Measurements from ENCODE around the gene ERCC6.

GRCh38 chr10:49578392-49578791, 39.5 kb upstream of the ERCC6 start:
- TF ChIP-seq, protein P1, sequence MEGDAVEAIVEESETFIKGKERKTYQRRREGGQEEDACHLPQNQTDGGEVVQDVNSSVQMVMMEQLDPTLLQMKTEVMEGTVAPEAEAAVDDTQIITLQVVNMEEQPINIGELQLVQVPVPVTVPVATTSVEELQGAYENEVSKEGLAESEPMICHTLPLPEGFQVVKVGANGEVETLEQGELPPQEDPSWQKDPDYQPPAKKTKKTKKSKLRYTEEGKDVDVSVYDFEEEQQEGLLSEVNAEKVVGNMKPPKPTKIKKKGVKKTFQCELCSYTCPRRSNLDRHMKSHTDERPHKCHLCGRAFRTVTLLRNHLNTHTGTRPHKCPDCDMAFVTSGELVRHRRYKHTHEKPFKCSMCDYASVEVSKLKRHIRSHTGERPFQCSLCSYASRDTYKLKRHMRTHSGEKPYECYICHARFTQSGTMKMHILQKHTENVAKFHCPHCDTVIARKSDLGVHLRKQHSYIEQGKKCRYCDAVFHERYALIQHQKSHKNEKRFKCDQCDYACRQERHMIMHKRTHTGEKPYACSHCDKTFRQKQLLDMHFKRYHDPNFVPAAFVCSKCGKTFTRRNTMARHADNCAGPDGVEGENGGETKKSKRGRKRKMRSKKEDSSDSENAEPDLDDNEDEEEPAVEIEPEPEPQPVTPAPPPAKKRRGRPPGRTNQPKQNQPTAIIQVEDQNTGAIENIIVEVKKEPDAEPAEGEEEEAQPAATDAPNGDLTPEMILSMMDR (IDR thresholded peaks at IDR 0.05): no peak
- no peak for TF ChIP-seq POLR2A (IDR thresholded peaks at IDR 0.05)
- TF ChIP-seq POLR2AphosphoS5 (IDR thresholded peaks at IDR 0.05; ENCODE audit: insufficient read depth in 1 of 2, low read depth in 1 of 2): no peak

Data from vagina (tissue), 2 donors.